ENCODE results near the gene HLA-DPB1.

HLA-DPB1 gene

DNA sequence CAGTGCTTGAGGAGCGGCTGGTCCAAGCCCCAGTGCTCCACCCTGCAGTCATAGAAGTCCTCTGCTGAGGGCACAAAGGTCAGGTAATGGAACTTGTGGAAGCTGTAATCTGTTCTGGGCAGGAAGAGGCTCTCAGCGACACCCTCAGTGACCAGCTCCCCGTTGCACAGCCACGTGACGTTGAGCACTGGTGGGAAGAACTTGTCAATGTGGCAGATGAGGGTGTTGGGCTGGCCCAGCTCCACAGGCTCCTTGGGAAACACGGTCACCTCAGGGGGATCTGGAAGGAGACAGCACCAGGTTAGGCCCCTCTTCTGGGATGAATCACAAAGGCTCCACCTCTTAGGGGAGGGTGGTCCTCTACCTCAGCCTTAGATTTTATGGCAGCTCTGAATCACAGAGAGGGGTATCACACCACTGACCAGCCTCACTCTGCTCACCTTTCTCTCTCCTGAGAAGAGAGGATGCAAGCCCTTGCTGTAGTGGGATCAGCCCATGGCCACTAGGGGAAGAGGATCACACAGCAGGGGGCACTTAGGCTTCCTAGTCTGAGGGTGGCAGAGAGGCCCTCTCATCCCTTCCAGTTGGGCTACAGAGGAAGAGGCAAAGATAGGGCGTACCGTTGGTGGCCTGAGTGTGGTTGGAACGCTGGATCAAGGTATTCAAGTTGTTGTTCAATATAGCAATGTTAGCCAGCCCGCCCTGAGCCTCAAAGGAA lies 6.6 kb upstream of the HLA-DPB1 start:
- no peak for FAIRE-seq
- no peak for DNase-seq (ENCODE audit: insufficient read length, low spot score)

DNA sequence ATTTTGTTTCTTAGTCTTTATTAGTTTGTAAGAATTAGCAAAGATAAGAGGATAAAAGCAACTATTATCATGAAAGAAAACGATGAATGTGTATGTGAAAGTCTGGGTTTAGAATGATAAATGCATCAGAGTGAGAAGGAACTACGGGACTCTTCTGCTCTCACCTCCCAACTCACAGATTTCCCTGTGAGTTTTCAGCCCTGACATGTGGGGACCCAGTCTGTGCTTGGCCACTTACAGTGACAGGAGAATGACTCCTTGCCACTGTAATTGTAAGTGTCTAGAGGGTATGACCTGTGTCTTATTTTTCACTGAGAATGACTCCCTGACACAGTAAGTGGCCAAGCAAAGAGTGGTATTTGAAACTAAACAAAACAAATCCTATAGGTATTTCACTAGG lies 4.9 kb upstream of the HLA-DPB1 start:
- FAIRE-seq: peak; percentile 54
- DNase-seq (ENCODE audit: insufficient read length, low spot score): no peak

DNA sequence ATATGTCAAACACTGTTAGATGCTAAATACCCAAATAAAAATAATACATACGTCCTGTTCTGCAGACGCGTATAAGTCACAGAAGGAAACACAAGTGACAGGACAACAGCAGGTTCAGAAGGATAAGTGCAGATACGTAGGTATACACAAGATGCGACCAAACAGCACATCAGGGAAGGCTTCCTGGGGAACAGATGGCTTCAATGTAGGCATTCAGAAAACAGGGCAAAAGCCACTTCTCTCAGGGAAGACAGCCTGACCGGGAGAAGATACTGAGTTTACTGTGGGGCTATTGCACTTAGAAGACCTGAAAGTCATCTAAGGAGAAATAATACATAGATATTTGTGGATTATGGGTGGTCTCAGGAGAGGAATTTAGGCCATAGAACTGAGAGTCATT lies 4.2 kb upstream of the HLA-DPB1 start:
- FAIRE-seq: peak; percentile 95
- no peak for DNase-seq (ENCODE audit: insufficient read length, low spot score)

DNA sequence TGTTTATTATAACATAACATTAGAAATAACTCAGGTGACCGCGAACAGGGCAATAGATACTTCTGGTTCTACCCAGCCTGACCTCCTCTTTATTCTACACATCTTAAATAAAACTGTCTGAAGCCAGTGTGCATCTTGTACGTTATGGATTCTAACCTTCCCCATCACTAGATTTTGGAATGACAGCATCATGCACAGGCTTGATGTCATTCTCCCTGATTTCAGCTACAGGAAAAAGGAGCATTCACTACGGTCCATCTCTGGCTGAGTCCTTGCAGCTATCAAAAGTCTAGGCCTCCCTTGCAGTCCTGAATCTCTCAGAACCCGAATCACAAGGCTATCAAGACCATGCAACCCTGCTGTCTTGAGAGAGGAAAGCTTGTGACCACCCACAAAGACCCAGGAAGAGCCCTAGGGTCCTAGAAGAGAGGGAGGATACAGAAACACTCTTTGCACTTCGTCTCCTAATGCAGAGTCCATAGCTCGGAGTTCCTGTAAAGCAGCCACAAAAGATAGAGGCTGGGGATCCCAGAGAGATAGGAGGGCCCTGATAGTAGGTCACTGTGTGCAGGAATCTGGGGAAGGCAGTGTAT lies 3.2 kb upstream of the HLA-DPB1 start:
- FAIRE-seq (peak; percentile 90), DNase-seq (ENCODE audit: insufficient read length, low spot score) (no peak)

DNA sequence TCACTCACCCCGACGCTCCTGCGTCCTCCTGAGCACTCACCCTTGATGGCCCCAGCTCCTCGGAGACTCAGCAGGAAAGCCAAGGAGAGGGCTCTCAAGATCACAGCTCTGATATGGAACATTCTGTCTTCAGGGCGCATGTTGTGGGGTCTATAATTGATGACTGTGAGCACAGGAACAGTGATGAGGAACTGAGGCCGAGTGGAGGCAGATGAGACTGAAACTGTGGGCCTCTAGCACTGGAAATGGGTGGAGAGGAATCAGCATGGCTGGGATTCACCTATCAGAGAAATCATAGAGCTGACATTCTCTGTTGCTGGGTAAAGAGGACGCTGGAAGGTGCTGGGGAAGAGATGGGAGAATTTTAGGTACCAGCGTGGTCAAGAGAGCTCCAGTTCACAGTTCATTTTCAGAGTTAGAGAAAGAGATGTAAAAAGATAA lies 2.3 kb upstream of the HLA-DPB1 start, which contains the start of gene HLA-DPA1:
Gene HLA-DPA1, minus strand, starts transcription at position 219 of the 441 bp plus-strand sequence.
- FAIRE-seq (peak; percentile 100), DNase-seq (ENCODE audit: insufficient read length, low spot score) (peak; percentile 71)

DNA sequence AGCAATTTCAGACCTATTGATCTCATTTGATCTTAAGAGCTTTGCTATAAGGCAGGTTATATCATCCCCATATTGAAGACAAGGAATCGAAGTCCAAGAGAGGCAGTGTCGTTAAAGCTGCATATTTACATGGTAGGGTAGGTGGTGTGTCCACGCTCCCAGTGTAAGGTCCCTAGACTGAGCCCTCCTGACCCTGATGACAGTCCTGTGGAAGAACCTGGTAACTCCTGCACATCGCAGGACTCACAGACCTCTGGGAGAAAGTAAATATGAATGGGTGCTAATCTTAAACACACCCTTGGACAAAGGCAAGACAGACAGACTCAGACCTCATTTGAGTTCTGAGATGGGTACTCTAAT lies 602 bp upstream of the HLA-DPB1 start:
- FAIRE-seq: no peak

DNA sequence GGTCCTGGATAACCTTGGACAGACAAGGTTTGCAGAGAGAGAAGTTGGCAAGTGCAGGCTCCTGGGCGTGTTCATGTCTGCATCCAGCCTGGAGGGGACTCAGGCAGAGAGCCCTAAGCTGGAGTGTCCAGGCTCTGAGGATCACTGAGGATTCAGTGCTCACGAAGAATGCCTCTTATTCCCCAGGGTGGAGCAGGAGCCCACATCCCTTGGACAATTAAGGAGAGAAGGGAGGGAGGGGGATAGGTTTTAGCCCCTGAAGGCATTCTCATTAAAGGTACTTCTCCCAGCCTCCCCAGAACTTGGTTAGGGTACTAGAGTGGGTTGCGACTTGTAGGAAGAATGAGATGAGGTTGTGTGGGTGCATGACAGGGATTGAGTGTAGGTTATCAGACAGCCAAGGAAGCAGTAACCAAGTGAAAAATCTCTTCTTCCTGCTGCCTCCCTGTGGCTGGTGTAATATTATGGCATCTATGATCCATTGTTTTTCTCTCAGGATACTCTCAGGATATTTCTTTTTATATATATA lies 680 bp downstream of the HLA-DPB1 start:
- DNase-seq (ENCODE audit: insufficient read length, low spot score): no peak
- FAIRE-seq: peak; percentile 42

More for the DNA sequence above, 602 bp upstream of the HLA-DPB1 start:
- DNase-seq (ENCODE audit: insufficient read length, low spot score): no peak

DNA sequence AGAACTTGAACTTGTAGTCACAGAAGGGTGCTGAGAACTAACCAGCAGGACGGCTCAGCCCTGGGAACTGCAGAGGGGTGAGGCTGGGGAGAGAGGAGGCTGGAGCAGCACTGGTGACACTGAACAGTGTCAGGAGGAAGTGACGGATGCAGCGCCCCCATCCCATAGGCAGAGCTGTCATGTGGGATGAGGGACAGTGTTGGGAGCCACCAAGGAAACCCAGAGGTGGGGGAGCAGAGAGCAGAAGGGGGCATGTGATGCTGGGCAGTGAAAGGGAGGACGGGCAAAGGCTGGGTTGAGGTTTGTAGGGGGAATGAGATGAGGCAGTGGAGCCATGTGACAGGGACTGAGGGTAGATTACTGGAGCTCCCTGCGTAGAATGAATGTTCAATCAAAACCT lies 2.1 kb downstream of the HLA-DPB1 start:
- peak; percentile 86 for FAIRE-seq
- no peak for DNase-seq (ENCODE audit: insufficient read length, low spot score)

DNA sequence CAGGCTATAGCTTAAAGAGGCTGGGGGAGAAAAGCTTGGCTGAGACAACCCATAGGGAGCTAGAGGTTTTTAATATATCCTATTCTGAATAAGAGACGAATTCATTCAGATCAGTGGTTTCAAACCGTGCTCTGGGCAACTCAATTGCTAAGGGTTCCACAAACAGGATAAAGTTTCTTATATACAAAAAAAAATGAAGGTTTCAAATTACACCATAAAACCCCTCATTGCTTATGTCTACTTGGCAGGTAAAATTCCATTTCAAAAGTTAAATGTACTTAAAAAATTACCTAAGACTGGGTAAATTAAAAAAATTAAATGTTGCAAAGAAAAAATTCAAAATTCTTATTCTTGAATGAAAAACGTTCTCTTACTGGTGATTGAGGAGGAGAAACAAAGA lies 2.7 kb downstream of the HLA-DPB1 start:
- FAIRE-seq (no peak), DNase-seq (ENCODE audit: insufficient read length, low spot score) (no peak)

DNA sequence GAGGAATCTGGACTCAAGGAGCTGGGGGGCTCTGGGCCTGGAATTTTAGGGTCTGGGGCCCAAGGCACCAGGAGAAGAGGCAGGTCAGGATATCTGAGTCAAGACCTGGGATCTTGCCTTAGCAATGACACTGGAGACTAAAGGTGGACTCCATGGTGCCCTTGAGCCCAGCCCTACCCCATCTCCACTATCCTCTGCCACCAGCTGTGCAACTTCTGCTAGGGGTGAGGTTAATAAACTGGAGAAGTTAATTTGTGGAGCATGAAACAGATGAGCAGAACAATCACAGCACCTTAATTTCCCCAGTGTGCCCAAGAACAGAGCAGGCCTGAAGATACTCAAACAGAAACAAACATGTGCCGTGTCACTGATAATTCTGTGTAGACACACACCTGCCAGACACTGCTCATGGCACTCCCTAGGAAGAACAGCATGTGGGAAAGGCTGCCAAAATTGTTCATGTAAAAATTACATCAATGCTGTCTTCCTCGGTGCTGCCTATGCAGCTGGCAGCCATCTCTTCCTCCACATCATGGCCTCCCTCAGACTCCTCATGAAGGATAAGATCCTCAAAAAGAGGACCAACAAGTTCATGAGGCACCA lies 3.2 kb downstream of the HLA-DPB1 start:
- FAIRE-seq (peak; percentile 65), DNase-seq (ENCODE audit: insufficient read length, low spot score) (no peak)

DNA sequence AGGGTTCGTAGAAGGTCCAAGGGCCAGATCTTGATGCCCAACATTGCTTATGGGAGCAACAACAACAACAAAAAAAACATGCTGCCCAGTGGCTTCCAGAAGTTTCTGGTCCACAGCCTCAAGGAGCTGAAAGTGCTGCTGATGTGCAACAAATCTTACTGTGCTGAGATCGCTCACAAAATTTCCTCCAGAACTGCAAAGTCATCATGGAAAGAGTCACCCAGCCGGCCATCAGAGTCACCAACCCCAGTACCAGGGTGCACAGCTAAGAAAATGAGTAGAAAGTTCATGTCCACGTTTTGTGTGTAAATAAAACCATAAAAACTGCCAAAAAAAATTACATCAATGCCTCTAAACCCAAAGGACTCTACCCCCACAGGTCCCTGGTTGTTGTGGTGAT lies 3.8 kb downstream of the HLA-DPB1 start:
- DNase-seq (ENCODE audit: insufficient read length, low spot score) (no peak), FAIRE-seq (no peak)

DNA sequence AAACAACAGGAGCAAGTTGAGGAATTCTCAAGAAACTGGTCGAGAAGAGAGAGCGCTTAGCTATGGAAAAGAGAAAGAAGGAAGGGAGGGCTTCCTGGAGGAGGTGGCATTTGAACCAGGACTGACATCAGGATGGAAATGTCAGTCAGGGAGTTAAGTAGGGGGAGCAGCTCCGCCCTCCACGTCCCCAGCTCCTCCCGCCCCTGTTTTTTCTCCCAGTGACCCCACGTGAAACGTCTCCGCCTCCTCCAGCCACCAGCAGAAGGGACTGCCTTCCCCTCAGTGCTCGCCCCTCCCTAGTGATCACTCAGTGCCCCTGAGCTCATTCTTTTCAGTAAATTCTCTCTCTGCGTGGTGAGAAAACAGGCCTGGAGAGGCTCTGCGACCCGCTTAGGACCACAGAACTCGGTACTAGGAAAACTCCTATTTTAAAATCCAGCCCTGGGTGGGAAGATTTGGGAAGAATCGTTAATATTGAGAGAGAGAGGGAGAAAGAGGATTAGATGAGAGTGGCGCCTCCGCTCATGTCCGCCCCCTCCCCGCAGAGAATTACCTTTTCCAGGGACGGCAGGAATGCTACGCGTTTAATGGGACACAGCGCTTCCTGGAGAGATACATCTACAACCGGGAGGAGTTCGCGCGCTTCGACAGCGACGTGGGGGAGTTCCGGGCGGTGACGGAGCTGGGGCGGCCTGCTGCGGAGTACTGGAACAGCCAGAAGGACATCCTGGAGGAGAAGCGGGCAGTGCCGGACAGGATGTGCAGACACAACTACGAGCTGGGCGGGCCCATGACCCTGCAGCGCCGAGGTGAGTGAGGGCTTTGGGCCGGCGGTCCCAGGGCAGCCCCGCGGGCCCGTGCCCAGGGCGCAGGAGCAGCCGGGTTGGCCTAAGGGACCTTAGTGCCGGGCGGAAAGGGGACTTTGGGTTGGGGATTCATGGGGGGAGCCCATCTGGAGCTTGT lies 4.6 kb downstream of the HLA-DPB1 start:
- FAIRE-seq: no peak
- no peak for DNase-seq (ENCODE audit: insufficient read length, low spot score)

DNA sequence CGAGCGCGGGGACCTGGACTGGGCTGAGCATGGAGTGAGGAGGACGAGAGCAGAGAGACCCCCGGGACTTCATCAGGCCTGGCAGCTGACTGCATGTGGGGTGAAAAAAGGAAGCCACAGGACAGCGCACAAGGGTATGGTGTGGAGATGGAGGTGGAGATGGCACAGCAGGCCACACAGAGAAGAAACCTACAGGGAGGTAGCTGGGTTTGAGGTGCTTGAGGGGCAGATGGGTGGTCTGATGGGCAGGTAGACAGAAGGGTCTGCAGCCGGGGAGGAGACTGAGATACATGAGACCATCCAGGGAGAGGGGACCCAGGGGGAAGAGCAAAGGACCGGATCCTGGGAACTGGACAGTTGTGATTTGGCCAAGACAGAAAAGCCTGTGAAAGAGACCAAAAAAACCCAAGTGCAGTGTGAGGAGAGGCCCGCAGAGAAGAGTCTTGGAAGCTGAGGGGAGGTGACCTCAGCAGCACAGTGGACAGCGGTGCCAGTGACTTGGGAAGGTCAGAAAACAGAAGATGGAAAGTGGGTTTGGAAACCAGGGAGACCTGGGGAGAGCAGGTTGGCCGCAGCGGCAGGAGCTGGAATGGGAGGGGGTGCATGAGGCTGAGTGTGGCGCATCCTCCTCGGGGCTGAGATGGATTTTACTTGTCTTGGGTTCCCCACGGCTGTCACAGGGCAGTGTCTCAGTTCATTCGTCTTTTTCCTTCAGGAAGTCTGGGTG lies 5.5 kb downstream of the HLA-DPB1 start:
- no peak for FAIRE-seq
- no peak for DNase-seq (ENCODE audit: insufficient read length, low spot score)

DNA sequence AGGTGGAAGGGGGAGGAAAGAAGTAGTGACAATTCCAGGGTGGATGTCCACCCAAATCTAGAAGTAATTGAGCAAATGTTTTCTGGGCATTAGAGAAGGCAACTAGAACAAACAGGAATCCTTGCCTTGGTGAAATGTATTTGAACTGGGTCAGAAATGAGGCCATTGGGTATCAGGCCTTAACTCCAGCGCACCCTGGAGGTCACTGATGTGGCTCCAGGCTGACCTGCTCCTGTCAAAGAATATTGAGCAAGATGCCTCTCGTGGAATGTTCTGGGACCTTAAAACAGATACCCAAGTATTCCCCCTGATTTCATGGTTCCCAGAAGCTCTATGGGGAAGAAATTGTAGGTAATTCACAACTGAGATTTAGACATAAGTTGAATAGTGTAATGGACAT lies 6.9 kb downstream of the HLA-DPB1 start:
- FAIRE-seq: peak; percentile 87
- DNase-seq (ENCODE audit: insufficient read length, low spot score): peak; percentile 37

DNA sequence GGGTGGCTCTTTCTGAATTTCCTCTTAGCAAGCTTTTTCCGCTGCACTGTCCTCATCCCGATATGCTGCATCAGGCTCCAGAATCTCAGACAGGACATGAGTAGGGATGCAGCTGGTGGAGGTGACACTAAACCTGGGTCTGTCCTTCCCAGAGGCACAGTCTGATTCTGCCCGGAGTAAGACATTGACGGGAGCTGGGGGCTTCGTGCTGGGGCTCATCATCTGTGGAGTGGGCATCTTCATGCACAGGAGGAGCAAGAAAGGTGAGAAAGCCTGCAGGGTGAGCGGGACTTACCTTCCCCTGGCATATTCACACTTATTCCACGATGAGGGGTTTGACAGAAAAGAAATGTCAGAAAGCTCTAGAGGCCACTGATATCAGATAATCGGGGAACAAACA lies 9.8 kb downstream of the HLA-DPB1 start:
- DNase-seq (ENCODE audit: insufficient read length, low spot score): no peak
- FAIRE-seq: no peak

DNA sequence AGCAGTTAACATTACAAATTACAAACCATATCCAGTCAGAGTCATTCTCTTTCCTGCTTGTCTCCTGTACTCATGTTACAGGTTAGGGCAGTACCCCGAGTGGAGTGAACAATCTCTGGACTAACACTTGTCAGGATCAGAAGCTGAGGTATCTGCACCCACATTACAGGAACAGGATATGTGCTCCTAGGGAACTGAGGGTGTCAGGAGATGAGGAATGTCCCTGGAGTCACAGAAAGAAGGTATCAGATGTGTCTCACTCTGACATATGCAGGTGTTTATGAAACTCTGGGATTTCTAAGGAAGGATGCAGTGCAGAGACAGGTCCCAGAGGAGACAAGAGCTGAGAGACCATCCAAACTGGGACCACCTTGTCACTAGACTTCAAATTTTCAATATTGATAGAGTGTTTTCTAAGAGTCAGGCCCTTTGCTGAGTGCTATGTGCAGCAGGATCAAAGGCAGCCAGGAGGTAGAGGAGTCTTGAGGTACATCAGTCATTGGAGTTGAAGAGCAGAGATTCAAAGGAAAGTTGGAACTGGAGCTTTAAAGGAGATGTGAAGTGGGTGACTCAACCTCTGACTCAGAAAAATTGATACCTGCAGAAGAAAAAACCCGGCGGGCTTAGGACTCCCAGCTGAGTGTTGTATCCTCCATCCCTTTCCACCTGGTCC lies 12.6 kb downstream of the HLA-DPB1 start:
- FAIRE-seq (no peak), DNase-seq (ENCODE audit: insufficient read length, low spot score) (no peak)

DNA sequence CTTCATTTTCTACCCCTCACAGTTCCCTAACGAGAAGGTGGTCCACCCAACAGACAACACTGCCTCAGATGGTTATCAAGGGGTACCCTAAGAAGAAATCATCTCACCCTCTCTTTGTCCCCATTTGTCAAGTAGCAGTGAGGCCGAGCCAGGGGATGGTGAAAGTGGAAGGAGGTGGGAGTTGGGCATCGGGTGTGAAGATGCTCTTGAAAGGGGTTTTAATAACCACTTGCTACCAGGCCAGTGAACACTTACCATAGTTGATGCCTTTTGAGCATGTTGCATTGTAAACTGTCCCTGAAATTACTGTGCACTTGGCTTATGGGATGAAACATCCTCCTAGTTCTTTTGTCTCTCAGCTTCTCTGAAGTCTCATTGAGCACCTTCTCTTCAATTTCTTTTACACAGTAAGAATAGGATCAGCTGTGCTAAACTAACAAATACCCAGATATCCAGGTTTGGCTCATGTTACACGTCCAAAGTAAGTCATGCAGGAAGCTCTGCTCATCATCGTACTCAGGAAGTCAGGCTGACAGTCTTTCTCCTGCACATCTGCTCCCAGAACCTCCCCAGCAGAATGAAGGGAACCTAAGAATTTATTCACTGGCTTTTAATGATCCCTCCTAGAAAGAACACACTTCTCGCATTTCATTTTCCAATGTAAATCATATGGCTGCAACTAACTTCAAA lies 13.3 kb downstream of the HLA-DPB1 start:
- FAIRE-seq: peak; percentile 54

DNA sequence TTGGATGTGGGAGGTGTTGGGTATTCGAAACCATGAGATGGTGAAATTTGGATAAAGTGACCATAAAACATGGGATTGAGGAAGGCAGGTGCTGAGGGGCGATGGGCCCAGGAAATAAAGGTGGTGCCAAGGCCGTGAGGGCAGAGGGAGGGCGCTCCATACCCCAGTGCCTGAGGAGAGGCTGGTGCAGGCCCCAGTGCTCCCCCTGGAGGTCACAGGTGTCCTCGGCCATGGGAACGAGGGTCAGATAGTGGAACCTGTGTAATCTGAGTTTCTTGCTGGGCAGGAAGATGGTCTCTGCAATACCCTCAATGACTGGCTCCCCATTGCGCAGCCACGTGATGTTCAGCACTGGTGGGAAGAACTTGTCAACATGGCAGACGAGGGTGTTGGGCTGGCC lies 16.2 kb downstream of the HLA-DPB1 start:
- DNase-seq (ENCODE audit: insufficient read length, low spot score) (no peak), FAIRE-seq (peak; percentile 47)

More for the DNA sequence above, 13.3 kb downstream of the HLA-DPB1 start:
- DNase-seq (ENCODE audit: insufficient read length, low spot score): no peak

DNA sequence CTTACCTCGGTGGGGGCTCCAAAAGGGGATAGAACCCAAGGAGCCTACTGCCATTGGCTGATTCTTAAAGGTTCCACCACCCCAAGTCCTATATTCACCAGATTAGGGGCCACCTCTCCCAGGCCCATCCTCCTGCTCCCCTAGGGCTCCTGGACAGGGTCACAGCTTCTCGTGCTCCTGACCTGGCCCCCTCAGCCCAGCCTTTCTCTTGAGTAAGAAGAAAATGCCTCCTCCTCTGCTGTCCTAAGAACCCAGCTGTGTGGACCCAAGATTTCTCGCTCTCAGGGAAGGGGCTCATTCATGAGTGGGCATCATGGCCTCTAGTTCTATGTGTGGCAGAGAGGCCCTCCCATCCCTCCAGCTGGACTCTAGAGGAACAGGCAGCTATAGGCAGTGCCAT lies 16.6 kb downstream of the HLA-DPB1 start:
- FAIRE-seq (no peak), DNase-seq (ENCODE audit: insufficient read length, low spot score) (no peak)

All from GM19239 (cell line).